HG02763 (cell line): ENCODE data around the gene USP24.
"Not testable (repeated sequence)": the region's sequence is repeated elsewhere in the genome, so short reads cannot be mapped to it uniquely, and the experiment has no call there.

Experiments used
- ATAC-seq: cut with Tn5 transposase; IDR thresholded peaks from one replicate; pipeline ENCODE4 v1.9.1; 2021; ENCODE audit warnings: mild to moderate bottlenecking, moderate library complexity; ENCODE audit not compliant: unreplicated experiment

Gene USP24

DNA sequence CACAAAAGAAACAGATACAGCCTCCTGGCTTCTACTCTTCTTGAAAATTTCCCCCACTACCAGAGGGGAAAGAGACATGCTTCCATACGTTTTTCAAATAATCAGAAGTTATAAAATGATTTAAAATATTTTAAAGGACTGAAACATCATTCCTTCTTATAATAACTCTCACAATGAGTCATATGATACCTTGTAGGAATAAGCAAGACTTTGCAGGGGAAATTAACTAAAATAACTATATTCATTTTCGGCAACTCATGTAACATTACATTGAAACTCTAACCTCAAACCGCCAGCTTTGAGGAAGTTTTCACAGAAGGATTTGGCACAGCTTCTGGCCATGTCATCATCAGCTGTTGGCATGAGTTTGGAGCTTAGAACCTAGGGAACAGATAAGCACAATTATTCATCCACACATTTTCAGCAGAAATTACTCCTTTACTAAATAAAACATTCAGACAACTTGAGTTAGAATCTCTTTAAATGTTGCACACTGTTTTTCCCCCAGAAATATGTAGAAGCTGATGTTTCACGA, 85.9 kb downstream of the USP24 start:
- no peak for ATAC-seq

DNA sequence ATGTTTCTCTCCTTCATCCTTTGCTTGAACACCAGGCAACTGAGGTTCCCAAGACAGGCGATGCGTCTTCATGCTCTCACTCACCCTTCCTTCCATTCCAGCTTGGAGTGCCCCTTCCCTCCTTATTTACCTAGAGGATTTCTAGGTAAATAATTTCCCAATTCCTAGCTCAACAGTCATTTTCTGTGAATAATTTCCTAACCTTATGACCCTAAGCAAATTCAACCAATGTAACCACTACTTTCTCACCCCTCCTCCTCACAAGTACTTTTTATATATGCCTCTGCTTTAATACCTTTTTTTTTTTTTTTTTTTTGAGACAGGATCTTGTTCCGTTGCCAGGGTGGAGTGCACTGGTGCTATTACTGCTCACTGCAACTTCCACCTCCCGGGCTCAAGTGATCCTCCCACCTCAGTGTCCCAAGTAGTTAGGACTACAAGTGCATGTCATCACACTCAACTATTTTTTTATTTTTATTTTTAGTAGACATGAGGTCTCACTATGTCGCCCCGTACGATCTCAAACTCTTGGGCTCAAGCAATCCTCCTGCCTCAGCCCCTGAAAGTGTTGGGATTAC, 86.7 kb downstream of the USP24 start:
- ATAC-seq: no peak

DNA sequence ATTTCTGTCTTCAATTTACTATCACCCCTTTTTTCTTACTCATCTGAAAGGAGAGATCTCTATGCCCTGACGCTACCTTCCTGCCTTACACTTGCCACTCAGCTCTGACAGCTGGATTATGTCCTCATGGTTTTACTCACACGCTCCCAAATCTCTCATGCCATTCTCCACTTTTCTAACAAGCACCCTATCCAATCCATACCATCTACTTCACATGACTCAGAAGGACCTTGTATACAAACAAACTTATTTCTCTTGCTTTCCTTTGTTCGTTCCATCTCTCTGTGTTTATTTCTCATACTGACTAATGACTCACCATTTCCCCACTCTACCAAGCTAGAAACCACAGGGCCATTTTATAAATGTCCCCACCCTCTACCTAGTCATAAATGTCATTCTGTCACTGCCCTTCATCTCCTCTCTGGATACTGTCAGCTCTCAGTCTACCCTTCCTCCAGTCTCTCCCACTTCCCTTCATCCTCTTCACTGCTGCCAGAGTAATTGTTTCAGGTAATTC, 87.3 kb downstream of the USP24 start:
- no peak for ATAC-seq

DNA sequence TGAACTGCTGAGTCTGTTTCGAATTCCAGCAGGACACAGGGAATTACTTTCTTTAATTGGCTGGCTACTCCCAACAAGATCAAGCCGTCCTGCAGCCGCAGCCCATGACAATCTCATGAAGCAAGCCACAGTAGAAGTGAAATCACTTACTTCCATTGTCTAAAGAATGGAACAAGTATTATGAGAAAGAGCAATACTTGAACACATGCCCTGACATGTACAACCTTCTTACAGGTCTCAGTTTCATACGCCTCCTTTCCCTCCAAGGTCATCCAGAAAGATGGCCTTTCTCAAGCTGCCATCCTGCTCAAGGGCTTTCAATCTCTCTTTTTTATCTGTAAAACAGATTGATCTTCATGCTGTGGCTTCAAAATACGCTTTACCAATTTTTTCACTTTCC, 90.7 kb downstream of the USP24 start:
- ATAC-seq: no peak

DNA sequence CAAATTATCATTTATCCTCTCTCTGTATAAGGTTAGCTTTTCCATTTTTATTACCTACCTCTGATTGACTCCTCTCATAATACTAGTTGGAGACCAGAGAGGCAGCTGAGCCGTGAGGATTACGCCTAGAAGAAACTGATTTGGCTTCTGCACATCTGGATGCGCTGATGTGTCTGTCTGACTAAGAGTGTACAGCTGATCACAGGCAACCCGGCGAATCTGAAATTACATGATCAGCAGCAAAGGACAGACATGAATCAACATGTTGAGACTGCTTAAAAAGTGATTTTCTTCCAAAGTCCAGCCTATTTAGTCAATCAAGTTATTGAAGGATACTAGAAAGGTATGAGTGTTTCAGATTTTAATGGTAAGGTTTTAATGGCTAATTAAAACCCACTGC, 94.6 kb downstream of the USP24 start:
- ATAC-seq: no peak

DNA sequence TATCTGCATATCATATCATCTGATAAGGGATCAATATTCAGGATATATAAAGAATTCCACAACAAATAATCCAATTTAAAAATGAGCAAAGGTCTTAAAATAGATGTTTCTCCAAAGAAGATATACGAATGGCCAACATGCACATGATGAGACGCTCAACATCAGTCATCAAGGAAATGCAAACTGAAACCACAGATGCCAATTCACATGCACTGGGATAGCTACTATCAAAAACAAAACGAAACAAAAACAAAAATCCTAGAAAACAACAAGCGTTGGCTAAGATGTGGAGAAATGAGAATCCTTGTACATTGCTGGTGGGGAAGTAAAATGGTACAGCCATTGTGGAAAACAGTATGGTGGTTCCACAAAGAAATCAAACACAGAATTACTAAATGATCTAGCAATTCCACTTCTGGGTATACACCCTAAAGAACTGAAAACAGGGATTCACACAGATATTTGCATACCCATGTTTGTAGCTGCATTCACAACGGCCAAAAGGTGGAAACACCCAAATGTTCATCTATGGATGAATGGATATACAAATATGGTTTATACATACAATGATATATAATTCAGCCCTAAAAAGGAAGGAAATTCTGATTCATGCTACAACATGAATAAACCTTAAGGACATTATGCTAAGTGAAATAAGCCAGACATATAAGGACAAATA, 96.4 kb downstream of the USP24 start:
- ATAC-seq: no peak

DNA sequence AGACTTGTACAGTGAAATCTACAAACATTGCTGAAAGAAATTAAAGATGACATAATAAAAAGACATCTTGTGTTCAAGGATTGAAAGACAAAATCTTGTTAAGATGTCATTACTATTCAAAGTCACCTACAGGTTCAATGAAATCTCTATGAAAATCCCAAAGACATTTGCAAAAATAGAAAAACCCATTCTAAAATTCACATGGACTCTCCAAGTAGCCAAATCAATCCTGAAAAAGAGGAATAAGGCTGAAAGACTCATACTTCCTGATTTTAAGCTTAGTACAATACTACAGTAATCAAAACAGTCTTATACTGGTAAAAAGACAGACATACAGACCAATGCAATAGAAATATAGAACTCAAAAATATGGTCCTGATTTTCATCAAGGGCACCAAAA, 97.2 kb downstream of the USP24 start:
- no peak for ATAC-seq

DNA sequence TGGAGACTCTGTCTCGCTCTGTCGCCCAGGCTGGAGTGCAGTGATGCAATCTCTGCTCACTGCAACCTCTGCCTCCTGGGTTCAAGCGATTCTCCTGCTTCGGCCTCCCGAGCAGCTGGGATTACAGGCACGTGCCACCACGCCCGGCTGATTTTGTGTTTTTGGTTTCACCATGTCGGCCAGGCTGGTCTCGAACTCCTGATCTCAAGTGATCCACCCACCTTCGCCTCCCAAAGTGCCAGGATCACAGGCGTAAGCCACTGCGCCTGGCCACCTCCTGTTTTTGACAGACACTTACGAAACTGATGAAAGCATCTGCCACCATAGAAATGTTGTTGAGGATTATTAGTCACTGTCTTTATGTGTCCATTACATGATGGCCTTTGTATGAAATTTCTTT, 106.2 kb downstream of the USP24 start:
- ATAC-seq: not testable (repeated sequence)

DNA sequence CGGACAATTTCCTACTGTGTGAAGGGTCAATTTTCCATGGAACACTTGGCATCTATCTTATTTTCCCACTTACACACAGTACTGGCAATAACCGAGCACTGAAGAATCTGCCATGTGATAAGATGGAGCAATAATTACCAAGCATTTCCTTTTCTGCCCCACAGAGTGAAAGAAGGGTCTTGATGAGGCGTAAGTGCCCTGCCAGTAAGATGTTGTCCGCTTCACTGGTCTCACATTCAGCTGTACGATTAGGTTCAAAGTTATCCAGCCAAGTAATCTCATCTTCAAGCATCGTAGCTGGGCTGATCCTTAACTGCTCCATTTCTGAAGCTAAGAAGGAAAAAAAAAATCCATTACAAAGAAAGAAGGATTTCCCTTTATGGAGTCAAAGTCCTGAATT, 108.1 kb downstream of the USP24 start:
- no peak for ATAC-seq

DNA sequence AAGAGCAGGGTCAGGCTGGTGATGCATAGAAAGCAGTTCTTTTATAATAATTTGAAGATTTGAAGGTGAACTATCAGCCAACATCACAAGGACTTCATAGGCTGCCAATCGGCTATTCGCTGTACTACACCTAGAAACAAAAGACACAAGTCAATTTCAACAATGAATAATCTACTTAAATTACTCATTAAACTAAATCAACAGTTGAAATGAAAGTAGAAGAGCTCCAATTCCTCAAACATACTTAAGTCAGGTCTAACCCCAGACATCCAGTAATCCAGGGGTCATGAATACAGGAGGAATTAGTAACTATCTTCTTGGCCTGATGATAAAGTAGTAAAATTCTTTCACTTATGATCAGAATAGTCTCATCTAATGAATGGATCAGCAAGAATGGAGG, 111.3 kb downstream of the USP24 start:
- no peak for ATAC-seq

DNA sequence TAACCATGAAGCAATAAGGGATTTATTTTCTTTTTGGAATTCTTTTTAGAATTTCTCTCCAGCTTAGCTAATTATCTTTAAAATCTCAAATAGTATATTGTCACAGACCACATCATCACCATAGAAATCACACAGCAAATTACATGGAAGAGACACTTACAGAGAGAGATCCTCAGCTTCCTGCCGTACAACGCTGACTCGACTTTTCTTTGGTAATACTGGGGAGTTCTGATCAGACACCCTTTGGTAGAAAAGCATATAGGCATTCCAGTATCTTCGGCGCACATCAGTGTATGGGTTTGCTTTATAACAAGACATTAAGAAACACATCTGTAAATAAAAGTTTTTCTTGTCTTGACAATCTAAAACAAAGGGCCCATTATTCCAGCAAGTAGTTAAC, 120.1 kb downstream of the USP24 start:
- no peak for ATAC-seq

DNA sequence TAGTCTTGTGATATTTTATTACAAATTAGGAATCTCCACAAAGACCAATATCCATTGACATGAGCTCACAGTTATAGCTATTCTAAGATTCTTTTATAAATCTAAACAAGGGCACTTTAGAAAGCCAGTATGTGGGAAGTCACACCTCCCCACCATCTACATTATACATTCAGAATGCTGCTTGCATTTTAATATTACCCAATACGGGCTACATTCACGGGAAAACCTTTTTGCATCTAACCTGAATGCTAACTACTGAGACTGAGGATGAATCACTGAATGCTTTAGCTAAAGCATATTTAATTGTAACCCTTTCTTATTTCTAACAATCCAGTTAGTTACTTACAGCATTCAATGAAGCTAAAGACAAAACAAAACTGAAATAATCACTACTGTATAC, 122.7 kb downstream of the USP24 start:
- no peak for ATAC-seq

DNA sequence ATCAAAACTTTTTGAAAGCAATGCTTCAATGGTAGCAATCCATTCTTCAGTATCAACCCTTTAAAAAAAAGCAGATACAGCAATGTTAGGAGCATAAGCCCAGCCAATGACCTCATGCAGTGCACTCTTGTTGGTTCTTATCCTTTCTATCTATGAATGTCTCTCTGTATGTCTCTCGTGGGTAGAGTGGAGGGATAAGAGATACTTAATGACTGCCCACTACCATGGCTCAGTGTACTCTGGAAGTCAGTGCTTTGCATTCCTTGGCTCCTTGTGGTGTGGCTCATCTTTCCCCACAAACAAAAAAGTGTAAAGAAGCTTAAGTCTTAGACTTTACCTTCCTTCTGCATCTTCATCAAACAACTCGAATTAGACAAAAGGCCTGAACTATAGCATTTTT, 125.5 kb downstream of the USP24 start:
- no peak for ATAC-seq

DNA sequence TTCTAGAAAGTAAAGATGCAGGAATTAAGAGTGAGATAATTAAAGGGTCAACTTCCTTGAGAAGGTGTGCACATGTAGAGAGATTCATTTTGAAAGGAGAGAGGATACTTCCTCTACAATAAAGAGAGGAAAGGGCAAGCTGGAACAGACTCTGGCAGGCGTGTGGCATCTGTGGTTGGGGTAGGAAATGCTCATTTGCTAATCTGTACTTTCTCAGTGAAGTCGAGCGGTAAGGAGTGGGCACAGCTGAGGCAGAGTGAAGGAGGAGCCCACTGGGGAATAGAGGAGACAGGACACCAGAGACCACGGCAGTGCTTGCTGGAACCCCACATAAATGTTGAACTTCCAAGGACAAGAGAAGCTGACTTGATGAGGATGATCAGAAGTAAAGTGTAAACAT, 126.8 kb downstream of the USP24 start:
- ATAC-seq: no peak

DNA sequence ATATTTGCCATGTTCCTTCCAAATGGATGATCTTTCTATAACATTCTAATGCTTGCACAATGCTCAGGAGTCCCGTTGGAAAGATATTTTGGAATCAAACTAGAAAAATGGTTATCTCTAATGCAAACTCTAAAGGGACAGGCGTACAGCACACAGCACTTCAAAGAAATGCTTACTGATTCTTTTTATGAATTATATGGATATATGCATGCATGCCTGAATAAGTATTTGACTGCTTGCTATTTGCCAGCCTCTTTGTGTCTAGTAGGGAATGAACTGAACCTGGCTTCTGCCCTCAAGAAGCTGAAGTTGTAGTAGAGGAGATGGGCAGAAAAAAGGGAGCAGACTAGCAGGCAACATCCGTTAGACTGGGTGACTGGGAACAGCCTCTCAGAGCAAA, 127.7 kb downstream of the USP24 start:
- ATAC-seq: no peak

DNA sequence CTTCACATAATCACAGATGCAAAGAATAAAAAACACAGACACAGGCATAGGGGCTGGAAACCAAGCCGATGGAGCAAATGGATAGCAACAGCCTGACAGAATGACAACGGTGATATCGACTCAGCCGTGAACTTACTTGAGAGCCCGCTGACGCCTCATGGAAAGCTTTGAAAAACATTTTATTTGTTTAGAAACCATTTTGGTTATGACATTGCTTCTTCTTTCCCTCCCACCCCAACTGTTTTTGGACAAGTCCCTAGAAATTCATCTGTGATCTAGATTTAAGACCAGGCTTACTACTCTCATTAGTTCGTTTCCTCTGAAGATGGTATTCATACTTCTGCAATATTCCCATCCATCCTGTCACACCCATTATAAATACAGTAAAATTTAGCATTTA, 130.9 kb downstream of the USP24 start:
- no peak for ATAC-seq

DNA sequence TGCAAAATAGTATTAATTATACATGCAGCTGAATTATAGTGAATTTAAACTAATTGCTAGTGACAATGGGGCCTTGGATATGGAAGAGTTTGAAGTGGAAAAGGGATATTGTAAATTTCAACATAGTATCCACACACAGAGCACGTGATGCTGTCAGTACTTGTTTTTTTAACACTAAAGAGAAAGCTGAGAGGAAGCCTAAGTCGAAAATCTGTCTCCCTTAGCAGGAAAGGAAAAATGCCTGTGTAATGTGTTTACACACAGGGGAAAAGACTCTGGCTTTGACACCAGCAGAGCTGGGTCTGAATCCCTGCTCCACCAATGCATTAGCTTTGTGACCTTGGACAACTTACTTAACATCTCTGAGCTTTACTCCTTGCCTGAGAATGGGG, 133.3 kb downstream of the USP24 start:
- no peak for ATAC-seq

DNA sequence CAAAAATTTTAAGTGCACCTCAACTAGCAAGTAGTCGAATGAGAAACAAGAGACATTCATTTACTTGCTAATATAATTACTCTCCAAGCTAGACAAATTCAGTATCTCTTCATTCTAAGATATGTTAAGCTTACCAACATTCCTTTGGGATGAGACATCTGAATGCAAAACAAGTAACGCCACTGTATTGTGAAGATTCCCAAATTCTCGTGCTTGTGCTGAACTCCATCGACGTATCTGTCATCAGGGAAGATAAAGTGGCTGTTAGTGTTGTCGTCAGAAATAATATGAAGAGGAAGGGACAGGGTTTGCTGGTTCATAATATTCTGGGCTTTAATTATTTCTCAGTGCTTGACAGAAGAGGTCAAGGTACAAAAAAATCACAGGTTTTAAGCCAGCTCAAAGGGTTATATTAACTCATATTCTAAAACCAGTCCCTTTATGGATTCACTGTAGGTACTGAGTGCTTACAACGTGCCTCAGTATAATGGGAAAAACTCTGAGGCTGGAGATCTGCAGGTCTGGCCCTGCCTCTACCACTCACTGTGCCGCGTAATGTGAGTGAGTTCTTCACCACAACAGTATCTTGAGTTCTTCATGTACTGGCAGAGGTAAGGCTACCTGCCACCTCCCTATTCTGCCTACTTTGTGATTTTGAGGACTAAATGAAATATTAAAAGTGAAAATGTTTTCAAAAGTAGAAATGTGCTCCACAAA, 133.8 kb downstream of the USP24 start:
- no peak for ATAC-seq

DNA sequence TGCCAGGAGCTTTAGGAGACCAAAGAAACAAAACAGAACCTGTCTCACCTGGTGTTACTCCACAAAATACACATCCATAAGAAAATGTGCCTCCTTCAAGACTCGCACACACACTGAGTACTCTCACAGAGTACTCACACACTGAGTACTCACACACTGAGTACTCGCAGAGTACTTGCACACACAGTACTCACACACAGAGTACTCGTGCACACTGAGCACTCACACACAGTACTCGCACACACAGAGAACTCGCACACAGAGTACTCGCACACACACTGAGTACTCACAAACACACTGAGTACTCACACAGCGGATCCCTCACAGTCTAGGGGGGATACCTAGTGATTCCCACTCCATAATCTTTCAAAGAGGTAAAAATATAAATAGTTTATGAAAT, 135.5 kb downstream of the USP24 start:
- ATAC-seq: no peak

DNA sequence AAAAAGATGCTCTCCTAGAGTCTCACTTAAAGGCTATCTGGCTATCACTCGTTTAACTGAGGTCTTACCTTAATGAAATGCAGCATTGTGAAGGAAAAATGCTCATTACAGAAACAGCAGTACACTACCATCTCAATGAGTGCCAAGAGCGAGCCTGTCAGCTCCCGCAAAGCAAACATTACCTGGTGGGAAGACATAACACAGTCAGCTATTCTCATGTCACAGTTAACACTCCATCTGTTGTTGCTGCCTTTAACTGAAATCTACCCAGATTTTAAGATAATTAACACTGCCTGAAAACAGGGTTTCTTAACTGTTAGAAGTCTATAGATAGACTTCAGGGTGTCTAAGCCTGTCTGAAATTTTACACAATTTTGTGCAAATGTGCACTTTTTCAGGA, 136.7 kb downstream of the USP24 start:
- ATAC-seq: no peak

DNA sequence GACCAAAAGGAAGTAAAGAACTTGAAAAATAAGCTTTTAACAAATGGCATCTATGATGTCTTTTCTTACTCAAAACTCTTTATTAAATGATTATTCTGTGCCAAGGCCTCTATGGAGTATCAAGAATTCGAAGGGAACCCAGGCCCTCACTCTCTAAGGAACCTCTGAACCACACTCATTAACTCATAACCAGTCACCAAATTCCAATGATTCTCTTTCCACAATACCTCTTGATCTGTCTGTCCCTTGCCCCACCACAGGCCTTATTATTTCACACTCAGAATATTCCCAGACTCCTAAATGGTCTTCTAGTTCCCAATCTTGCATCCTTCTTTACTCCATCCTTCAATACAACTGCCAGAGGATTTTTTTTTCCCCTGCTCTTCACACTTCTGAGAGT, 138.8 kb downstream of the USP24 start:
- no peak for ATAC-seq

DNA sequence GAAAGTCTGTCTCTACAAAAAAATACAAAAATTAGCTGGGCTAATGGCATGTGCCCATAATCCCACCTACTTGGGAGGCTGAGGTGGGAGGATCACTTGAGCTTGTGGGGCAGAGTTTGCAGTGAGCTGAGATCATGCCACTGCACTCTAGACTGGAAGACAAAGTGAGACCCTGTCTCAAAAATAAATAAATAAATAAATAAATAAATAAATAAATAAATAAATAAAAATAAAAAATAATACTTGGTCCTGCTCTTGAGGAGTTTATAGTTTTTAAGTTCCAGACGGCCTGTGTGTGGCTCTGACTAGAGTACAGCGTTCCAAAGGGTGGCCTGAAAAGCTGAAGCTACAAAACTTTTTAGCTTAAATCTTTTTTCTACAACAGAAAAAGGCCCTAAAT, 140.7 kb downstream of the USP24 start:
- no peak for ATAC-seq
